NCI-H187 (cell line): ENCODE measurements around the gene HPCAL1.

ENCODE experiments used
- DNase-seq, 2 experiments: peaks; one replicate each; lab custom pipeline; 2025; lab: John Stamatoyannopoulos, UW

Gene HPCAL1

GRCh38 chr2:10337449-10338269, 35.0 kb downstream of the HPCAL1 start:
- no peak for DNase-seq

- no peak for DNase-seq
These were observed 35.8 kb downstream of the HPCAL1 start for GRCh38 chr2:10338270-10339188.

- DNase-seq: no peak
These were observed 37.2 kb downstream of the HPCAL1 start for GRCh38 chr2:10339647-10340592.

- DNase-seq: no peak
These were observed 37.9 kb downstream of the HPCAL1 start for GRCh38 chr2:10340593-10340975.

- DNase-seq: no peak
These were observed 38.5 kb downstream of the HPCAL1 start for GRCh38 chr2:10341193-10341592.

- no peak for DNase-seq
These were observed 39.7 kb downstream of the HPCAL1 start for GRCh38 chr2:10342245-10342951.

GRCh38 chr2:10343191-10343590, 40.5 kb downstream of the HPCAL1 start:
- no peak for DNase-seq

- no peak for DNase-seq
These were observed 41.0 kb downstream of the HPCAL1 start for GRCh38 chr2:10343658-10344057.

- no peak for DNase-seq
These were observed 41.7 kb downstream of the HPCAL1 start for GRCh38 chr2:10344105-10345066.

- DNase-seq: no peak
These were observed 42.4 kb downstream of the HPCAL1 start for GRCh38 chr2:10345126-10345525.

GRCh38 chr2:10345813-10346212, 43.1 kb downstream of the HPCAL1 start:
- DNase-seq: no peak

- DNase-seq: no peak
These were observed 44.3 kb downstream of the HPCAL1 start for GRCh38 chr2:10346929-10347561.

- DNase-seq: no peak
These were observed 44.9 kb downstream of the HPCAL1 start for GRCh38 chr2:10347562-10347948.

GRCh38 chr2:10348891-10349290, 46.2 kb downstream of the HPCAL1 start:
- DNase-seq: no peak

GRCh38 chr2:10350761-10351160, 48.1 kb downstream of the HPCAL1 start:
- DNase-seq: no peak

GRCh38 chr2:10352361-10352760, 49.7 kb downstream of the HPCAL1 start:
- DNase-seq: no peak

- no peak for DNase-seq
These were observed 50.3 kb downstream of the HPCAL1 start for GRCh38 chr2:10352972-10353371.

- DNase-seq: no peak
These were observed 51.2 kb downstream of the HPCAL1 start for GRCh38 chr2:10353931-10354330.

- no peak for DNase-seq
These were observed 51.7 kb downstream of the HPCAL1 start for GRCh38 chr2:10354399-10354798.
